Ureter (tissue), 1 donor: ENCODE data around the gene VDR. TPM values are rescaled to one million over a fixed set of nuclear protein-coding genes. Genes with fewer than 3 reads are reported as not detected.

Experiments used
- DNase-seq: peaks from one replicate; pipeline ENCODE4 v3.0.0-alpha.2; 2020; ENCODE audit warnings: low spot score
- total RNA-seq: library from RNA; stranded (reverse); gene quantifications from one replicate; pipeline ENCODE4 v1.2.4, GENCODE V29; 2023
- donor health status: DM: yes; HTN: yes; CAD: no.

VDR gene
- total RNA-seq, 1 donor from 2014 or later, result 12.6 TPM

DNA sequence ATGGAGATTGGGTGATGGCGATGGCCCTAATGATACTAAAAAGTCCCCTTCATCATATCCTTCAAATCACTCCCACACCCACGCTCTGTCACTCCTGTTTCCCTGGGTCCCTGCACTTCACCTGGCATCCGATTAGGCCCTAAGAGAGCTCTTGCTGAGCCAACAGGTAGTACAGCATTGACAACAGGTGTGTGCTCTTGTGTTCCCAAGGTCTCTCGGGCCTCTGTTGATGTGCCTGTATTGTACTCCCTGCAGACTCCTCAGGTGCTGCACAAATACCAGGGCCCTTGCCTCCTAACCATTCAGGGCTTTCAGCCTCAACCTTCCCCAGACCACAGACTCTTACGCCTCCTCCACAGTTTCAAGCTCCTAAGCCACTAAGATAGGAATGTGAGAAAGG, 25.8 kb upstream of the VDR start:
- DNase-seq, result no peak

DNA sequence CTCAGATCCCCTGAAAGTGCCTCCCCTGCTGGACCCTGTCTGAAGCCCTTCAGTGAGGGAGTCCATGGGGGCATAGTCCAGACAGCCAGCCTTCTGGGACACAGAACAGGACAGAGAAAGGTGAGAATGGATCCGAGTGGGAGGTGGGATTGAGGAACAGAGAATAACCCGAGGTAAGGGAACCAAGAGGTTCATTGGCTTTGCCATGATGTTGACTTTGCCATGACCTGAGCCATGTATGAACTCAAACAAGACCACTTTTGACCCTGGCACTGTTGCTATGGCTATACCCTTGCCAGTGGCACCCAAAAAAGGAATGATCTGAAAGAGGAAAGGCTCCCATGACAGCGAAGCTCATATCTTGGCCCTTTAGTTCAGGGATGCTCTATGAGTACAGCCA, 22.6 kb upstream of the VDR start:
- DNase-seq, result no peak

DNA sequence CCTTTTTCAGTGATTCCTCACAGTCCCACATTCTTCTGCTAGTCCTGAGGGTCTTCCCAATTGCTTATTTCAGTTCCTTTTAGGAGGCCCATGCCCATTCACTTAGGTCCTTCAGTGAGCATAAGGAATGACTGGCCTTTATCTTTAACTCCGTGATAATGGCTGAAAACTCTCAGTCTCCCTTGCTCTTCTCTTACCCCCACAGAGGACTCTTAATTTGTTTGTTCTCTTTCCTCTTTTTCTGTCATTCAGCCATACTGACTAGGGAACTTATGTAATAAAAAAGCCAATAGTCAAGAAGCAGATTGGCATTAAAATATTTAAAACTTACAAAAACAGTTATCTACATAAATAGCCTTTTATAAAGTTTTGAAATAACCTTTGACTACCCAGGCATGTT, 17.1 kb upstream of the VDR start:
- no peak for DNase-seq

DNA sequence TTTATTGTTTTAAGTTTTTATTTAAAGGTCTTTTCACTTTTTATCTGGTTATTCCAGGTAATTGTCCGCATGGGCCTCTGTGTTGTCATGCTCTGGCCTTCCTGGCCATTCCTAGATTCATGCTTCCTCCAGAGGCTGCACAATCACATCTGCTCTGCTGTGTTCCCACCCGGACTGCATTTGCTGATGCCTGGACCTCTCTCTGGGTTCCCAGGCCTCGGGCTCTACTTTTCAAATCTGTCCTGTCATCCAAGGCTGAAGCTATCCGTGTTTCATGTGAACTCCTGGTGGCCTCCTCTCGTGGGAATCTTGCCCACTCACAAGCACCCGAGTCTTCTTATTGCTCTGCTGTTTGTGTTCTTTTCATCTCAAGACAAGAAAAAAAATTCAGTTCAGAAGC, 16.1 kb upstream of the VDR start:
- DNase-seq, result no peak

DNA sequence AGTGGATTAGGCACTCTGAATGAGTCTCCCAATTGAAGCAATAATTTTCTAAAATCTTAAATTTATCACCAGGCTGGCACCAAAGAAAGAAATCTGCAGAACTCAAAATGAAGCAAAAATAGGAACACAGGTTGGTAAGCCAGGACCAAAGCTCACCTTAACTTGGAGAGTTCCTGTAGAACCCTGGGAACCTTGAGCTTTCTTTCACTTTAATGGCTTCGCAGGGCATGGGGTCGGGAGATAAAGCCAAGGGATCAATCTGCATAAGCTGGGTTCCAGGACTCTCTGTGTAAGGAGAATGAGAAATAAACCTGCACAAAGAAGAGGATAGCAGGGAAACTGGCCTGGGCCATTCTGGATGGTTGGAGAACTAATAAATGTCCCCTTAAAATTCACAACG, 8.3 kb upstream of the VDR start:
- no peak for DNase-seq

DNA sequence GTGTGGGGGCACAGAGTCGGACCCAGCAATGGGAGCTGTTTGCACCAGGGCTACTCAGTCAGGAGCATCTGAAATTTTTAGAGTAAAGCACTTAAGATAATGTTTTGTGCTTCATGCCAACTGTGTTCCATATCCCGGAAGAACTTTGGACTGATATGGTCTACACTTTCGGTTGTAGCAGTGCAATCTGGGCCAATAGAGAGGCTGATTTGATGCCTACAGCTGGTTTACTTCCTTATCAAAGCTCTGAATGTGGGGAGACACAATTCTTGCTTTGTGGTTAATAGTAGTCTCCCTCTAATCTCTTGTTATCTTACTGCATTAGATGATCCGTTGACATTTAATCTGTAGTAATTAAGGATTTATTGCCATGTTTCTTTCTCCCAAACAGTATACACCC, 7.8 kb upstream of the VDR start:
- no peak for DNase-seq

DNA sequence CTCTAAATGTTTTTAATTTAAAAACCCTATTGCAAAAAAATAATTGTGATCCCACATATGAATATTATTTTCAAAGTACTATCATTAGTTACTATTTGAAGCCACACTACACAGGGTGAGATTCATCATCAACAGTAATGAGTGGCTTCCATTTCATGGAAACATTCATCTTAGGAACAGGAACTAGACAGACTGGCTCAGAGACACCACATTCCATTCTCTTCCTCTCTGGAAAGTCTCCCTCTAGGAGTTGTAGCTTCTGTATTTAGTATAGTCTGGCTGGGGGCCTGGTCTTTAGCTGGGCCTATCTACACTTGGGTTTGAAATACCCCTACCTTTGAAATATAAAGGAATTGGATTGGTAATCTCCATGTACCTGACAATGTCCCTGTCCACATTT, 6.2 kb upstream of the VDR start:
- DNase-seq, result no peak

DNA sequence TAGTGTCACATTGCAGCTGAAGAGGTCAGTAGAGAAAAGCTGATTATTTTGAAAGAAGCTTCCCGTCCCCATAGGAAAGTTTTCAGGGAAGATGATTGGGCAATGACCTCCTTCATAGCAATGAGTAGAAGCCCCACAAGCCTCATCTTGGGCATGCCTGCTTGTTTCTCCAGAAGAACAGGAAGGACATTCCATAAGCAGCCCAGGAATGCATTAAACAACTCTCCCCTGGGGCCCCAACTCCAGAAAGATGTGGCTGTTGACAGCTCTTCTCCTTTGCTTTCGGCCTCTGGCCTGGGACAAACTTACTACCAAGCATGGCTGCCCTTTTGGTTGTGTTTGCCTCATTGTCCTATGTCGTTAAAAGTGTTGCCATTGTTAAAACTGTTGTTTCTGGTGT, 5.7 kb upstream of the VDR start:
- no peak for DNase-seq

DNA sequence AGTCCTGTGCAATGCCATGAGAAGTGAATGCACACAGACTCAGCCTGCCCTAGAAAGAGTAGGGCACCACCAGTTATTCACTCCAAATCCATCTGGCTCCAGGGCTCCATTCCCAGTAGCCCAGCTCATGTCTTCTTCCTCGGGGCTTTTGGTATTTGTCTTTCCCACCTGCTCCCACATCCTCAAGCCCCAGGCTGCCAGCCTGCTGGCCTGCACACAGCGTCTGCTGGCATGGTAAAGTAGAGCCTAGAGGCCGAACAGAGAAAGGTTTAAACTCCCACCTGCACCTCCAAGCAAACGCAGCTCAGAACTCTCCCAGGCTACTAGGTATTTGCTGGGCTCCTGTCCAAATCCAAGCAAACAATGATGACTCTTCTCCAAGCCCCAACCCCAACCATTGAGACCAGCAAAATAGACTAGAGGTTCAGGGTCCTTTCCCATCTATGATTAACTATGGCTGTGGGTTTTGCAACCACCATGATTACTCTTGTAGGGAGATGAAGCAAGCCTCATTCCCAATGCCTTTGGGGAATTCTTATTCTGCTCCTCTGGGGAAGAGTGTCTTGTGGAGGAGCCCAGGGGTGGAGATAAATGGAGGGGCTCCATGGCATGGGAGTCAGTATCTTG, 5.2 kb upstream of the VDR start:
- no peak for DNase-seq

DNA sequence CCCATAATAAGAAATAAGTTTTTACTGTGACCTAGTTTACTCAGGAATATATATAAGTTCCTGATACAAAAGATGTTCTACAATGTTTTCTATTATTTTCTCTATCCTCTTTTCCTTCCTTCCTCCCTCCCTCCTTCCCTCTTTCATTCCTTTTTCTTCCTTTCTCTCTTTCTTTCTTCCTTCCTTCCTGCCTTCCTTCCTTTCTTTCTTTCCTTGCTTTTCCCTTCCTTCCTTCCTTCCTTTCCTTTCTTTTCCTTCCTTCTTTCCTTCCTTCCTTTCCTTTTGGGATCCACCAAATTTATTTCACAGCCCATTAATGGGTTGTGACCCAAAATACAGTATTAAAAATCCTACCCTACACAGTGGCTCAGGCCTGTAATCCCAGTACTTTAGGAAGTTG, 3.9 kb upstream of the VDR start:
- DNase-seq, result no peak

DNA sequence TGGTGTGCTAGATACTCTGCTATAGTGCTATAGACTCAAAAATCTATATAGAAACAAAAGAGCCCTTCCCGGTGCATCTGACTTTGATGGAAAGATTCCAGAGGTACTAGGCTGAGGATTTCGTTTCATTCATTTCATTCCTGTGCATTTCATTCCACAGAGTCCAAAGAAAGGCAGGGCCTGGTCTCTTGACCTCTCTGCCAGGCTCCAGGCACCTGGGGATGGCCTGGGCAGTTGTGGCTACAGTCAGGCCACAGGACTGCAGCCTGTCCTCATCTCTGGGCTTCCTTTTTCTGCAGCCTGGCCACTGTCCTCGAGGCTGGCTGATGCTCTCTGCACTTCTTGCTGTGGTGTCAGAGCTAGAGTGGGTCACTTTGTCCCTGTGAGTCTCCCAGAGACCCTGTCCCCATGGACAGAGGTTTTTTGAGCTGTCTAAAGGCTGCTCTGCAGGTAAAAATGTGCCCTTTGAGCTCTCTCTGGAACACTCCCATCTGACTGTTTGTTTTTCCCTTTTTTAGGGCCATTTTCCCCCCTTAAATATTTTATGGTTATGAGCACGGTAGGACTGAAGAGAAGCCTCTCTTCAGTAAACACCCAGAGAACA, 3.2 kb upstream of the VDR start:
- DNase-seq, result no peak

DNA sequence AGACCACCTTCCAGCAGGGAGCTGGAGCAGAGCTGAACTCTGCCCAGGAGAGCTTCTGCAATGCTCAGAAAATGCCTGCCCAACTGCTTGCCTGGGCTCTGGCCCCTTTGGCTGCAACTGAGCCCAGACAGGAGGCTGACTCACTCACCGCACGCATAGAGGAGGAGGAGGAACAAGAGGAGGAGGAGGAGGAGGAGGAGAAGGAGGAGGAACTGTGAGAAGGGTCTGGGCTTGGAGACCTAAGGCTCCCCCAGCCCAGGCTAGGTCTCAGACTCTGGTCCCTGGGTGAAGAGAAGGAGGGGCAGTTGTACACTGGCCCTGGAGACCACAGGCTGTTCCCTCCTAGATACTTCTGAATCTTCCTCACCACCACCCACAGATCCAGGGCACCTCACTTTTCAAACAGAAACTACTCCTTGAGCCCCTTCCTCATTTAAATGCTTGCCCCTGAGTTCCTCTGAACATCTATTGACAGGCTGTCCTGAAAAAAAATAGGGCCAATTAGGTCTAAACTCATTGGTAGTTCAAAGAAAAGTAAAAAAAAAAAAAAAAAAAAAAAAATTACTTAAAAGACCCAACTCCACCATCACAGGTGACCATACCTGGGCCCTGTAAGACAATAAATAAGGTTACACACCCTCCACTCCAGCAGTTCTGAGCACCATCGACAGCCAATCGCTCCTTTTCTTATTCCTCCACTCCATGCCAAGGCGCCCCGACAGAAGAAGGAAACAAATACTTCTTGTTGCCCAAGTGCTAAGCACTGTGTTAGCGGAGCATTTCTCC, 674 bp downstream of the VDR start:
- peak; percentile 75 for DNase-seq

DNA sequence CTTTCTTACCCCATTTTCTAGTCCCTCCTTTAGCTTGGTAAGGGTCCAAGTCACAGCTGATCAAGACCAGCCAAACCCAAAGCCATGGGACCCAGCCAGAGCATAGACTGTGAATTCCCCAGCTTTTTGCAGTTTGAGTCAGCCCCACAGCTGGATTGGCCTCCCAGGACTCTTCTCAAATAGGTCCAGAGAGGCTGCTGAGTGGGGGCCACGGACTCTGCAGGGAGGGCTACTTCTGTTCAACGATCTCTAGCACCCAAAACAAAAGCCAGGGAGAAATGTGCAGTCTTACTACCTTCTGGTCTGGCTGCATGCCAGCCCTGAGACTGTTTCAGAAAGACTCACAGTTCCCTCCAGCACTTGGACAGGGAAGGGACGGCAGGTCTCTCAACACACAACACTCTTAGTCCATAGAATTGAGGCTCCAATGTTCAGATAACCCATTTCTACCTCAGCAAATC, 1.6 kb downstream of the VDR start:
- no peak for DNase-seq

DNA sequence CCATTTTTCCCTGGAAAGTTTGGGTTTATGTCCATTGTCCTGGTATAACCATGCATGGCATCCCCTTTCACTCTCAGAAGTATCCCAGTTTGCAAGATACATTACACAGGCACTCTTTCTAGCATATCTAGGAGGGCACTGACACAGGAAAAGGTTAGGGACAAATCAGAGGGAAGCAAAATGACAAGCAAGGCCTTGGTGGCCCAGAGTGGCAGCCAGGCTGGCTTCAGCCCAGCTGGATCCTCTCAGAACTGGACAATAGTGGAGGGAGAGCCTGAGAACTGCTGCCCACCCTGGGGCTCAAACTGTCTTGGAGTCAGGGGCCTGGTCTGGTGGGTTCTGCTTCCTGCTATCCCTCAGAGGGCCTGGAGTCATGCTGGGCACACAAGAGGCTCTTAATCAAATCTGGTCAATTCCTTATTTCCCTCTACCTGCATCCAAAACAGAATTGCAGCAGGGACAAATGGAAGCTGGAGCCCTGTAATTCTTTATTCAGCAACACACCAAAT, 2.6 kb downstream of the VDR start:
- no peak for DNase-seq

DNA sequence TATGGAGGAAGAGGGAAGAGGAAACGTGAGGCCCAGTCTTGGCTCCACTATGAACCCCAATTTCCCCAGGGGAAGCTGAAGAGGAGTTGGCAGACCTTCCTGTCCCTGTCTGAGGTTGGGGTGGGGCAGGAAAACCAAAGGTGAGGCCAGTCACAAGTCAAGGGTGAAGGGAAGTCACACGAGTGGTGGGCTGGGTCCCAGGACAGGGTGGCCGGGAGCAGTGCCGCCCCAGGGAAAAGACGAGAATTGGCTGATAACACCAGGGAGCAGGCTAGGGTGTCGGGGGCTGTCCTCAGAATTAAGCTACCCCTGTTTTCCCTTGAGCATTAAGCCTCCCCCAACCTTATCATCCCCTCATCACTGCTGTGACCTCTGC, 3.1 kb downstream of the VDR start:
- no peak for DNase-seq

DNA sequence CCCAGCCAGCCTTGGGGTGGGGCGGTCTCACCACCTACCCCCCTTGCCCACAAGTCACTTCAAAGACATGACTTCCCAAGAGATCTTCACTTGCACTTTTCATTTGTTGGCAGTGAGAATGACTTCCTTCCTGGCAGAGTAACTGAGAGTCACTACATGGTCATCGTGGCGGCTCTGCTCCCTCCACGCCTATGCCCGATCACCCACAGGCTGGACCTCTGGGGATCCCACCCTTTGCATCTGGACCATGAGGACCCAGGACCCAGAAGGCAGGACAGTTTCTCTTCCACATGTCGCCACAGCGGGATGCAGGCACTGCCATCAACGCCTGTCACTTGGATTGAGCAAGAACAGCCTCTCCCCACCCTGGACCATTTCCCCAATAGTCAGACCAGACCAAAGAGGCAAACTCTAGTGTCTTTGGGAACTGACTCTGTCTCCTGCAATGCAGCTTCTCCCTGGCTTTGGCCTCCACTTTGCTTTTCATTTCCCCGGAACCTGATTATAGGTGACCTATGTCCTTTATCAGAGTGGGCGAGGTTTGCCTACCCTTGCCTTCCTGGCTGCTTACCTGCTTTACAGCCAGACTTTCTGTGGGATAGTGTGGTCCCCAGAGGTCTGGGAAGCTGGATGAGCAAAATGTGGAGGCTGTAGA, 3.6 kb downstream of the VDR start:
- no peak for DNase-seq

DNA sequence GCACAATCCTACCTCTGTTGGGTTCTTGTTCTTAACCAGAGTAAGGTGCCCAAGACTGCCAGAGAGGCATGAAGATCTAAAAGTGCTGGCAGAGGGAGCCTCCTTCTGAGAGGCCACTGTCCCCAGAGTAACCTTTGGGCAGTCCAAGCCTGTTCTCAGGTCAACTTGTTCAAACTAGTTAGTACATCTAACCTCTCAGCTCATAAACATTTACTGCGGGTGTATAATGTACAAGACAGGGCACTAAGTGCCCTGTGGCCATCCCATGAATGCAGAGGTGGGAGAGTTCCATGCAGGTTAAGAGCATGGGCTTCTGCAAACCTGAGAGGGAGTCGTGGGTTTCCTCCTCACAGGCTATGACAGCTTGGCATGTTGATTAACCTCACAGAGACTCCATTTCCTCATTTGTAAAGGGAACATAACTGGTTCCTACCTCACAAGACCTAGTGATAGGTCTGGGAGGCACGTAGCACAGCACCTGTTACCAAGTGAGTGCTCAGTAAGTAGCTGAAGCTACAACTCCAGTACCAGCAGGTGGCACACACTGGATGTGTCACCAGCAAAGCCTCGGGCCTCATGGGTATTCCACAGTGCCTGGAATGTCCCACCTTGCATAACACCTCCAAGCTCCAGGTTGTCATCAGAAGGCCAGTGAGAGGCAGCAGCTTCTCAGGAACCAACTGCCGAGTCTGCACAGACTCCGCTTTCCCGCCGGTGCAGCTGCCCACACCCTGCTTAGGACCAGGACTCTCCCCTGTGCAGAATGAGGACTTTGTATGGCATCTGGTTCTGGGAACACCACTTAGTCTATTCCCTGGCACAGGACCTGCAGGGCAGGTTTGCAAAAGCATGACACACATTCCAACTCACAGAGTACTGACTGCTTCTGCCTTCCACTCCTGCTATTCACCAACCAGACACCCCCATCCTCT, 4.4 kb downstream of the VDR start:
- no peak for DNase-seq

DNA sequence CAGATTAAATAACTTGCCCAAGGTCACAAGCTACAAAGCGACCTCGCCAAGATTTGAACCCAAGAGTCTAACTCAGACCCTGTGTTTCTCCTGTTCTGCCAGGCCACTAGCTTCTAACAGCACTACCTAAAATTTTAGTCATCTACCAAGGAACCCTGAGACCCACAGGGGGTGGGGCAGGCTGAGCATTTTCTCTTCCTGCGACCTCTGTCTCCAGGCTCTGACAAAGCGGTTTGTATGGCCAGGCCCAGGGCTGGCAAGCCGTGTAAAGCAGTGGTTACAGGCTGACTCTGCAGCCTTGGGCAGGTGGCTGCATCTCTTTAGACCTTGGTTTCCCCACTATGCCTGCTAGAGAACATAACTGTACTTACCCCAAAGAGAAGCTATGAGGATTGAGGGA, 5.3 kb downstream of the VDR start:
- DNase-seq, result no peak

DNA sequence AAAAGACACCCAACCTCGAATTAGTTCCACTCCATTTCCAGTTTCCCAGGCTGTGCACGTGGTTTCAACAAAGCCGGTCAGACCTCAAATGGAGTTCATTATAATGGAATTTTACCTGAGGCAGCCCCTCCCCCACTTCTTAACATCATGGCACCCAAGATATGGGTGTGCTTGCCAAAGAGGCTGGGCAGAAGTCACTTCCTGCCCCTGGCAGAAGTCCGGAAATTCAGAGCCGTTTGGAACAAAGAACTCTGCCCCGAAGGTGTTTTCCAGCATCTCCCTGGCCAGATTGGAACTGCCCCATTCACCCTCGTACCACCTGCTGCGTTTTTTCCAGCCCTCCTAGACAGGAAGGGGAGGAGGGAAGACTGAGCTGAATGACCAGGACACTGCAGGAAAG, 8.2 kb downstream of the VDR start:
- no peak for DNase-seq

DNA sequence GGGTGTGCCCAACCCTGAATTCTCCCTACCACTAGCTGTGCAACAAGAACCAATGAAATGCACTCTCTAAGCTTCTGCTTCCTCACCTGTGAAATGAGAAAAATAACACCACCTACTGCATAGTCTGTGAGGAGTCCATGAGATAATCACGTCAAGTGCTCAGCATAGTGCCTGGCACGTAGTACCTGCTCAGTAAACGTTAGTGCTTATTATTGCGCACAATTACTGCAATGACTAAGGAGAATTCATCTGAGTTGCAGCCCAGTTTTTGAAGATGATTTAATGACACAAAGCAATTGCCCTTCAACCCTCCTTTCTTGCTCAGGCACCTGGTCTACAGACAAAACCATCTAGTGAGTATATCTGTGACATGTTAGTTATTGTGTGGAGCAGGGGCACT, 8.8 kb downstream of the VDR start:
- no peak for DNase-seq

DNA sequence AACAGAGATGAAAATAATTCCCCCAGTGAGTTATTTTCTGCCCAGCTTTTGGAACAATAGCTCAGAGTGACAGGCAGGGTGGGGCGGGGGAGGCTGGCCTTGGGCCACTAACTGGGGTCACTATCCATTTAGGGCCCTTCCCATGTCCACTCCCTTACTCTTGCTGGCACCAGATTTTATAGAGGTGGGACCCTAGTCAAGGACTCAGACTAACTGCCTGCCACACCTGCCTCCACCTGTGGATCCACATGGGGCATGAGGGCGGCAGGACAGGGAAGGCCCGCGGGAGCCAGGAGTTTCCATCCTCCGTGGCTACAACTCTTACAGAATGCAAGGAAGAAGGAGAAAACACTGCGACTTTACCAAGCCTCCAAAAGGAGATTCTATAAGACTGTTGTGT, 10.1 kb downstream of the VDR start:
- no peak for DNase-seq

DNA sequence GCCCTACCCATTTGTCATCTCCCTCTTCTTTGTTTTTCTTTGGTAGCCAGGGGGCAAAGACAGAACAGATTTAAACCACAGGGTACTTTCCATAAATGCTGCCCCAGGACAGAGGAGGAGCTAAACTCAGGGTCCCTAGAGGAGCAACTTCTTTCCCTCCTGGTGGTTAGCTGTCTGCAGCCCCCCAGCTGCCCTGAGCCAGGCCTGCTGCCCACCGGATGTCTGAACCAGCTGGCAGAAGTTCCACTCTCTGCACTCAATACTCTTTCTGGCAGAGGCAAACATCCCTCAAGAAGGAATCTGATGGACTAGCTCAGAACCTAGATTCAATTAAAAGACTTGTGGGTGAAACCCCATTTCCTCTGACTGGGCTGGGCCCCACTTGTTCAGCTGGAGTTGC, 10.7 kb downstream of the VDR start:
- DNase-seq, result no peak
